K562 (cell line): ENCODE results near the gene TMEM144. TPM values are rescaled to one million over a fixed set of nuclear protein-coding genes. Genes with fewer than 3 reads are reported as not detected.

Source experiments
- BACH1 ChIP-seq: fragments of 200-800 bp; sonication (Bioruptor generic); IDR thresholded peaks from 2 replicates; pipeline ENCODE4 v1.6.1; 2016; ENCODE audit warnings: missing genetic modification characterization, missing compliant biosample characterization
- JUND ChIP-seq, 2 experiments: IDR thresholded peaks; 2 replicates in 1 of 2; 3 replicates in 1 of 2; pipeline ENCODE4 v1.6.1; 2011; ENCODE audit warnings: borderline replicate concordance in 2 of 2, low read depth in 2 of 2, low read length in 2 of 2, improper control_type of control experiment in 1 of 2, missing biosample characterization in 1 of 2, missing genetic modification characterization in 1 of 2, missing genetic modification reagents in 1 of 2
- MBD2 ChIP-seq: sonication (generic); IDR thresholded peaks from 2 replicates; pipeline ENCODE4 v1.6.1; 2016; ENCODE audit warnings: low read depth, borderline replicate concordance
- ZC3H8 ChIP-seq: fragments of 450-650 bp; IDR thresholded peaks from 2 replicates; pipeline ENCODE4 v1.6.1; 2017
- ZNF24 ChIP-seq: fragments of 450-650 bp; IDR thresholded peaks from 2 replicates; pipeline ENCODE4 v1.6.1; 2016
- ZNF583 ChIP-seq: fragments of 250-450 bp; sonication (Bioruptor Pico); IDR thresholded peaks from 2 replicates; pipeline ENCODE4 v1.4.0; 2020
- ZNF696 ChIP-seq: fragments of 250-450 bp; sonication (Bioruptor Pico); conservative IDR thresholded peaks from 2 replicates; pipeline ENCODE4 v1.4.0; 2020; ENCODE audit warnings: mild to moderate bottlenecking, moderate library complexity
- polyA plus RNA-seq, 8 experiments: library from polyadenylated mRNA; depleted of rRNA in 4 of 8; stranded (reverse) in 5 of 8; unstranded in 3 of 8; fragments of >200 nt; fragmentation: Nextera tagmentation in 2 of 8; fragmentation: Illumina TruSeq in 1 of 8; extraction: Ambion mirVana in 2 of 8; extraction: Trizol in 1 of 8; gene quantifications; 2 replicates each; pipeline versions ENCODE4 v1.2.1 to v1.2.3, GENCODE V29; 2011 to 2014; ENCODE audit warnings: inconsistent platforms in 1 of 8, missing spikeins in 1 of 8
- total RNA-seq, 7 experiments: library from RNA; depleted of rRNA in 6 of 7; stranded (reverse); fragments of >200 nt in 6 of 7; fragmentation: Illumina TruSeq in 2 of 7; extraction: Trizol in 2 of 7; gene quantifications; 2 replicates each; pipeline versions ENCODE4 v1.2.1 to v1.2.3, GENCODE V29; 2011 to 2021; ENCODE audit warnings: low replicate concordance in 1 of 7
- TF ChIP-seq, protein P1 (sequence below): fragments of 450-650 bp; IDR thresholded peaks from 2 replicates; pipeline ENCODE4 v1.6.1; 2016; ENCODE audit warnings: mild to moderate bottlenecking, moderate library complexity
- TF ChIP-seq, protein P2 (sequence below), 2 experiments: fragments of 150-350 bp in 1 of 2; IDR thresholded peaks; 2 replicates each; pipeline ENCODE4 v1.6.1; 2012 to 2016; ENCODE audit warnings: low read depth in 2 of 2, low read length in 2 of 2, mild to moderate bottlenecking in 1 of 2, moderate library complexity in 1 of 2

TMEM144 gene
- total and polyA plus RNA-seq, 9 of the 15 experiments (the other 6 are each of a cell fraction or from before 2014, with no cell fraction given), result 4.0 to 12.0 (median 6.1) TPM

DNA sequence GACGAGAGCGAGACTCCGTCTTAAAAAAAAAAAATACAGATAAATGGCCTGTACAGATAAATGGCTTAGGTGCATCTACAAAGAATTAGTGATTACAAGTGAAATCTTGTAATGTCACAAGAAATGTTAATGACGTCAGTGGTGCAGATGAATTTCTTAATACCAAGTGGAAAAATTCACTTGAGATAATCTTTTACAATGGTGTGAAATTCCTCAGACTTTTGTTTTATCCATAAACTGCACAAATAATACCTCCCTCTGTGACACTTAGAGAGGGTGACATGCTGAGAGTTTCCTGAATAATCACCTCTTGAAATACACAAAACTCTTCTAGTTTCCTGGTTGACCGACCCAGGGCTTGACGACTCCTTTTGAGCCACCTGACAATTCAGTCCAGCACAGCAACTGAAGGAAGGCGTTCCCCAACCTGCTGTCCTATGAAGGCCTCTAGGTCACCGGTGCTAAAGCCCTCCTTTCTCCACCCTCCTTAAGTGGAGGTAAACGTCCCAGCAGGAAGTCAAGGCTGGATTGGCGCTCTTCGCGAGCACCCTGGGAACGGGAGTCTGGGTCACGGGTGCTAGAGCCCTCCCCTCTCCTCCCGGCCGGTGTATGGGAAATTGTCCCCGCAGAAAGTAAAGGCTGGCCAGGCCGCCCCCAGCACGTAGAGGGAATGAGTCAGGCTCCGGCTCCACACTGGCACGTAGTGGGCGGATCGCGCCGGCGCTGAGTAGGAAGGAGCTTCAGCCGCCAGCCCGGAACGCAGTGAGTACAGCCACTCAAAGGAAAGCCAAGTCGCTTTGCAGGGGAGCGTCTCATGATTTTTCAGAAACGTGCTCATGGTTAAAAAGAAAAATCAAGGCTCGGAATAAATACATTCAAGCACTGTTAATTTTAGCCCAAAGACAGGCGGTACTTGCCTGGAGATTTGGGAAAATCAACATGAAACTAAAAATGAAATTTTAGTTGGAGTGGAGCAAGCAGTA is at the start of gene TMEM144 (continued):
- TF ChIP-seq, protein P1, sequence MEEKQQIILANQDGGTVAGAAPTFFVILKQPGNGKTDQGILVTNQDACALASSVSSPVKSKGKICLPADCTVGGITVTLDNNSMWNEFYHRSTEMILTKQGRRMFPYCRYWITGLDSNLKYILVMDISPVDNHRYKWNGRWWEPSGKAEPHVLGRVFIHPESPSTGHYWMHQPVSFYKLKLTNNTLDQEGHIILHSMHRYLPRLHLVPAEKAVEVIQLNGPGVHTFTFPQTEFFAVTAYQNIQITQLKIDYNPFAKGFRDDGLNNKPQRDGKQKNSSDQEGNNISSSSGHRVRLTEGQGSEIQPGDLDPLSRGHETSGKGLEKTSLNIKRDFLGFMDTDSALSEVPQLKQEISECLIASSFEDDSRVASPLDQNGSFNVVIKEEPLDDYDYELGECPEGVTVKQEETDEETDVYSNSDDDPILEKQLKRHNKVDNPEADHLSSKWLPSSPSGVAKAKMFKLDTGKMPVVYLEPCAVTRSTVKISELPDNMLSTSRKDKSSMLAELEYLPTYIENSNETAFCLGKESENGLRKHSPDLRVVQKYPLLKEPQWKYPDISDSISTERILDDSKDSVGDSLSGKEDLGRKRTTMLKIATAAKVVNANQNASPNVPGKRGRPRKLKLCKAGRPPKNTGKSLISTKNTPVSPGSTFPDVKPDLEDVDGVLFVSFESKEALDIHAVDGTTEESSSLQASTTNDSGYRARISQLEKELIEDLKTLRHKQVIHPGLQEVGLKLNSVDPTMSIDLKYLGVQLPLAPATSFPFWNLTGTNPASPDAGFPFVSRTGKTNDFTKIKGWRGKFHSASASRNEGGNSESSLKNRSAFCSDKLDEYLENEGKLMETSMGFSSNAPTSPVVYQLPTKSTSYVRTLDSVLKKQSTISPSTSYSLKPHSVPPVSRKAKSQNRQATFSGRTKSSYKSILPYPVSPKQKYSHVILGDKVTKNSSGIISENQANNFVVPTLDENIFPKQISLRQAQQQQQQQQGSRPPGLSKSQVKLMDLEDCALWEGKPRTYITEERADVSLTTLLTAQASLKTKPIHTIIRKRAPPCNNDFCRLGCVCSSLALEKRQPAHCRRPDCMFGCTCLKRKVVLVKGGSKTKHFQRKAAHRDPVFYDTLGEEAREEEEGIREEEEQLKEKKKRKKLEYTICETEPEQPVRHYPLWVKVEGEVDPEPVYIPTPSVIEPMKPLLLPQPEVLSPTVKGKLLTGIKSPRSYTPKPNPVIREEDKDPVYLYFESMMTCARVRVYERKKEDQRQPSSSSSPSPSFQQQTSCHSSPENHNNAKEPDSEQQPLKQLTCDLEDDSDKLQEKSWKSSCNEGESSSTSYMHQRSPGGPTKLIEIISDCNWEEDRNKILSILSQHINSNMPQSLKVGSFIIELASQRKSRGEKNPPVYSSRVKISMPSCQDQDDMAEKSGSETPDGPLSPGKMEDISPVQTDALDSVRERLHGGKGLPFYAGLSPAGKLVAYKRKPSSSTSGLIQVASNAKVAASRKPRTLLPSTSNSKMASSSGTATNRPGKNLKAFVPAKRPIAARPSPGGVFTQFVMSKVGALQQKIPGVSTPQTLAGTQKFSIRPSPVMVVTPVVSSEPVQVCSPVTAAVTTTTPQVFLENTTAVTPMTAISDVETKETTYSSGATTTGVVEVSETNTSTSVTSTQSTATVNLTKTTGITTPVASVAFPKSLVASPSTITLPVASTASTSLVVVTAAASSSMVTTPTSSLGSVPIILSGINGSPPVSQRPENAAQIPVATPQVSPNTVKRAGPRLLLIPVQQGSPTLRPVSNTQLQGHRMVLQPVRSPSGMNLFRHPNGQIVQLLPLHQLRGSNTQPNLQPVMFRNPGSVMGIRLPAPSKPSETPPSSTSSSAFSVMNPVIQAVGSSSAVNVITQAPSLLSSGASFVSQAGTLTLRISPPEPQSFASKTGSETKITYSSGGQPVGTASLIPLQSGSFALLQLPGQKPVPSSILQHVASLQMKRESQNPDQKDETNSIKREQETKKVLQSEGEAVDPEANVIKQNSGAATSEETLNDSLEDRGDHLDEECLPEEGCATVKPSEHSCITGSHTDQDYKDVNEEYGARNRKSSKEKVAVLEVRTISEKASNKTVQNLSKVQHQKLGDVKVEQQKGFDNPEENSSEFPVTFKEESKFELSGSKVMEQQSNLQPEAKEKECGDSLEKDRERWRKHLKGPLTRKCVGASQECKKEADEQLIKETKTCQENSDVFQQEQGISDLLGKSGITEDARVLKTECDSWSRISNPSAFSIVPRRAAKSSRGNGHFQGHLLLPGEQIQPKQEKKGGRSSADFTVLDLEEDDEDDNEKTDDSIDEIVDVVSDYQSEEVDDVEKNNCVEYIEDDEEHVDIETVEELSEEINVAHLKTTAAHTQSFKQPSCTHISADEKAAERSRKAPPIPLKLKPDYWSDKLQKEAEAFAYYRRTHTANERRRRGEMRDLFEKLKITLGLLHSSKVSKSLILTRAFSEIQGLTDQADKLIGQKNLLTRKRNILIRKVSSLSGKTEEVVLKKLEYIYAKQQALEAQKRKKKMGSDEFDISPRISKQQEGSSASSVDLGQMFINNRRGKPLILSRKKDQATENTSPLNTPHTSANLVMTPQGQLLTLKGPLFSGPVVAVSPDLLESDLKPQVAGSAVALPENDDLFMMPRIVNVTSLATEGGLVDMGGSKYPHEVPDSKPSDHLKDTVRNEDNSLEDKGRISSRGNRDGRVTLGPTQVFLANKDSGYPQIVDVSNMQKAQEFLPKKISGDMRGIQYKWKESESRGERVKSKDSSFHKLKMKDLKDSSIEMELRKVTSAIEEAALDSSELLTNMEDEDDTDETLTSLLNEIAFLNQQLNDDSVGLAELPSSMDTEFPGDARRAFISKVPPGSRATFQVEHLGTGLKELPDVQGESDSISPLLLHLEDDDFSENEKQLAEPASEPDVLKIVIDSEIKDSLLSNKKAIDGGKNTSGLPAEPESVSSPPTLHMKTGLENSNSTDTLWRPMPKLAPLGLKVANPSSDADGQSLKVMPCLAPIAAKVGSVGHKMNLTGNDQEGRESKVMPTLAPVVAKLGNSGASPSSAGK, result peak; percentile 65
- TF ChIP-seq BACH1 (no peak), ZNF696 (CRISPR knock-in tag) (no peak), ZNF24 (no peak), ZNF583 (no peak), ZC3H8 (no peak), MBD2 (no peak), JUND (IDR thresholded peaks at IDR 0.05; ENCODE audit: borderline replicate concordance, low read depth, low read length) (peak; percentile 87), JUND (tag; IDR thresholded peaks at IDR 0.05; ENCODE audit: borderline replicate concordance, low read depth, low read length) (peak; percentile 81; the same call in 2 of the 3 replicates)
- TF ChIP-seq, protein P2, sequence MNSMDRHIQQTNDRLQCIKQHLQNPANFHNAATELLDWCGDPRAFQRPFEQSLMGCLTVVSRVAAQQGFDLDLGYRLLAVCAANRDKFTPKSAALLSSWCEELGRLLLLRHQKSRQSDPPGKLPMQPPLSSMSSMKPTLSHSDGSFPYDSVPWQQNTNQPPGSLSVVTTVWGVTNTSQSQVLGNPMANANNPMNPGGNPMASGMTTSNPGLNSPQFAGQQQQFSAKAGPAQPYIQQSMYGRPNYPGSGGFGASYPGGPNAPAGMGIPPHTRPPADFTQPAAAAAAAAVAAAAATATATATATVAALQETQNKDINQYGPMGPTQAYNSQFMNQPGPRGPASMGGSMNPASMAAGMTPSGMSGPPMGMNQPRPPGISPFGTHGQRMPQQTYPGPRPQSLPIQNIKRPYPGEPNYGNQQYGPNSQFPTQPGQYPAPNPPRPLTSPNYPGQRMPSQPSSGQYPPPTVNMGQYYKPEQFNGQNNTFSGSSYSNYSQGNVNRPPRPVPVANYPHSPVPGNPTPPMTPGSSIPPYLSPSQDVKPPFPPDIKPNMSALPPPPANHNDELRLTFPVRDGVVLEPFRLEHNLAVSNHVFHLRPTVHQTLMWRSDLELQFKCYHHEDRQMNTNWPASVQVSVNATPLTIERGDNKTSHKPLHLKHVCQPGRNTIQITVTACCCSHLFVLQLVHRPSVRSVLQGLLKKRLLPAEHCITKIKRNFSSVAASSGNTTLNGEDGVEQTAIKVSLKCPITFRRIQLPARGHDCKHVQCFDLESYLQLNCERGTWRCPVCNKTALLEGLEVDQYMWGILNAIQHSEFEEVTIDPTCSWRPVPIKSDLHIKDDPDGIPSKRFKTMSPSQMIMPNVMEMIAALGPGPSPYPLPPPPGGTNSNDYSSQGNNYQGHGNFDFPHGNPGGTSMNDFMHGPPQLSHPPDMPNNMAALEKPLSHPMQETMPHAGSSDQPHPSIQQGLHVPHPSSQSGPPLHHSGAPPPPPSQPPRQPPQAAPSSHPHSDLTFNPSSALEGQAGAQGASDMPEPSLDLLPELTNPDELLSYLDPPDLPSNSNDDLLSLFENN (IDR thresholded peaks at IDR 0.05; ENCODE audit: low read depth in 2 of 2, low read length in 2 of 2), result peak in 1 of 2 experiments; percentile 65; a peak in 1 of 4 replicates
